Keratinocyte (primary cell): ENCODE results near the gene ZNF320. TPM values are rescaled to one million over a fixed set of nuclear protein-coding genes. Genes with fewer than 3 reads are reported as not detected.
"Not testable (repeated sequence)": the region's sequence is repeated elsewhere in the genome, so short reads cannot be mapped to it uniquely, and the experiment has no call there.

Experiments
- DNase-seq: peaks from one replicate; pipeline ENCODE4 v3.0.0-alpha.2; 2011; ENCODE audit warnings: low read depth, missing footprints, low spot score
- FAIRE-seq: peaks from 2 replicates; lab custom pipeline; 2011; peaks lifted over from hg19 to GRCh38; lab: Jason Lieb, UNC
- H2AFZ ChIP-seq: 2 replicates; pipeline ENCODE4 v1.6.0; 2012; ENCODE audit warnings: low read length, control low read depth, inconsistent platforms; ENCODE audit not compliant: control insufficient read depth
- H3K27ac ChIP-seq: 2 replicates; pipeline ENCODE4 v1.5.1; 2011; ENCODE audit warnings: low read length; ENCODE audit not compliant: control insufficient read depth, insufficient read depth
- H3K27me3 ChIP-seq: 3 replicates; pipeline ENCODE4 v1.6.0; 2011; ENCODE audit warnings: low read length; ENCODE audit not compliant: control insufficient read depth, insufficient read depth; ENCODE audit errors: extremely low read depth
- H3K36me3 ChIP-seq, 2 experiments: 2 replicates in 1 of 2; 3 replicates in 1 of 2; pipeline ENCODE4 v1.5.1; 2011; ENCODE audit warnings: low read length in 2 of 2, mild to moderate bottlenecking in 1 of 2; ENCODE audit not compliant: control insufficient read depth in 2 of 2, insufficient read depth in 2 of 2; ENCODE audit errors: extremely low read depth in 1 of 2
- H3K4me1 ChIP-seq: 3 replicates; pipeline ENCODE4 v1.5.1; 2011; ENCODE audit warnings: low read length; ENCODE audit not compliant: control insufficient read depth, insufficient read depth; ENCODE audit errors: extremely low read depth
- H3K4me2 ChIP-seq: 3 replicates; pipeline ENCODE4 v1.6.0; 2011; ENCODE audit warnings: low read depth, low read length; ENCODE audit not compliant: control insufficient read depth, insufficient read depth; ENCODE audit errors: extremely low read depth
- H3K4me3 ChIP-seq, 3 experiments: fragments of 200-600 bp in 1 of 3; sonication (generic) in 1 of 3; 2 replicates in 2 of 3; 3 replicates in 1 of 3; pipeline ENCODE4 v1.5.1; 2011 to 2016; ENCODE audit warnings: low read length in 3 of 3, mild to moderate bottlenecking in 3 of 3, control low read depth in 2 of 3, inconsistent platforms in 1 of 3, low read depth in 1 of 3, mixed read lengths in 1 of 3, mixed run types in 1 of 3, moderate library complexity in 1 of 3; ENCODE audit not compliant: control insufficient read depth in 2 of 3, insufficient read depth in 2 of 3; ENCODE audit errors: extremely low read depth in 1 of 3
- H3K79me2 ChIP-seq: 2 replicates; pipeline ENCODE4 v1.6.0; 2012; ENCODE audit warnings: low read length; ENCODE audit not compliant: control insufficient read depth, insufficient read depth
- H3K9ac ChIP-seq: 3 replicates; pipeline ENCODE4 v1.6.0; 2011; ENCODE audit warnings: low read length; ENCODE audit not compliant: control insufficient read depth, insufficient read depth; ENCODE audit errors: extremely low read depth
- H3K9me1 ChIP-seq: 3 replicates; pipeline ENCODE4 v1.6.0; 2011; ENCODE audit warnings: low read length; ENCODE audit not compliant: control insufficient read depth, insufficient read depth; ENCODE audit errors: extremely low read depth
- H3K9me3 ChIP-seq: 2 replicates; pipeline ENCODE4 v1.5.1; 2012; ENCODE audit warnings: low read depth, low read length; ENCODE audit not compliant: control insufficient read depth
- H4K20me1 ChIP-seq: 3 replicates; pipeline ENCODE4 v1.6.0; 2011; ENCODE audit warnings: low read length; ENCODE audit not compliant: control insufficient read depth, insufficient read depth; ENCODE audit errors: extremely low read depth
- EZH2 ChIP-seq: IDR thresholded peaks from one replicate; pipeline ENCODE4 v1.6.1; 2012; ENCODE audit warnings: inconsistent platforms, mild to moderate bottlenecking, low read length, moderate library complexity
- dilution Hi-C: fragments of 300-500 bp; cut with MboI; formaldehyde crosslinking; loops from one replicate; pipeline ENCODE4 v1.7.0; 2020; ENCODE audit warnings: low sequenced_read_pairs; ENCODE audit not compliant: extremely low pct_ligation_motif_present
- polyA plus RNA-seq, 5 experiments: library from polyadenylated mRNA; depleted of rRNA in 3 of 5; stranded (reverse) in 3 of 5; stranded (forward) in 1 of 5; unstranded in 1 of 5; fragments of >200 nt; gene quantifications; 1 replicate in 1 of 5; 2 replicates in 3 of 5; 3 replicates in 1 of 5; pipeline versions ENCODE4 v1.2.1 to v1.2.3, GENCODE V29; 2011 to 2012; ENCODE audit warnings: missing spikeins in 2 of 5, low read depth in 1 of 5, low replicate concordance in 1 of 5
- TF ChIP-seq, protein P1 (sequence below), 3 experiments: IDR thresholded peaks in 1 of 3; conservative IDR thresholded peaks in 1 of 3; optimal IDR thresholded peaks in 1 of 3; 2 replicates in 2 of 3; 3 replicates in 1 of 3; pipeline versions ENCODE3 to v1.5.1; 2011; ENCODE audit warnings: low read length in 3 of 3, mild to moderate bottlenecking in 3 of 3, moderate library complexity in 2 of 3, control low read depth in 1 of 3, inconsistent platforms in 1 of 3; ENCODE audit not compliant: insufficient read depth in 2 of 3; ENCODE audit errors: extremely low read depth in 1 of 3

The ZNF320 gene
- polyA plus RNA-seq, 1 donor (not counting 4 experiments of a cell fraction or from before 2014, with no cell fraction given) = 12.5 TPM

DNA sequence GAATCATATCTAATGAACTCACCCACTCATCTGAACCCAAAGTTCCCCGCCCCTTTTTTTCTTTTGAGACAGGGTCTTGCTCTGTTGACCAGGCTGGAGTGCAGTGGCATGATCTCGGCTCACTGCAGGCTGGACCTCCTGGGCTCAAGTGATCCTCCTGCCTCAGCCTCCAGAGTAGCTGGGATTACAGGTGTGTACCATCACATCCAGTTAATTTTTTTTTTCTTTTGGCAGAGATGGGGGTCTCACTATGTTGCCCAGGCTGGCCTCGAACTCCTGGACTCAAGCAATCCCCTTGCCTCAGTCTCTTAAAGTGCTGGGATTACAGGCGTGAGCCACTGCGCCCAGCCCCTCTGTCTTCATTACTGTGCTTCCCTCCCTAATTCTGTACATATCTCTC lies 43.5 kb upstream of the ZNF320 start:
- H3K27ac ChIP-seq, H3K9me3 ChIP-seq, H4K20me1 ChIP-seq, H3K36me3 ChIP-seq, H3K9ac ChIP-seq, dilution Hi-C loops, H2AFZ ChIP-seq, DNase-seq, H3K4me2 ChIP-seq, H3K27me3 ChIP-seq, FAIRE-seq, H3K4me3 ChIP-seq, H3K4me1 ChIP-seq, H3K9me1 ChIP-seq: not testable (repeated sequence)
- peaks cover 13% of the 10 kb centered on the region for H3K79me2 ChIP-seq

DNA sequence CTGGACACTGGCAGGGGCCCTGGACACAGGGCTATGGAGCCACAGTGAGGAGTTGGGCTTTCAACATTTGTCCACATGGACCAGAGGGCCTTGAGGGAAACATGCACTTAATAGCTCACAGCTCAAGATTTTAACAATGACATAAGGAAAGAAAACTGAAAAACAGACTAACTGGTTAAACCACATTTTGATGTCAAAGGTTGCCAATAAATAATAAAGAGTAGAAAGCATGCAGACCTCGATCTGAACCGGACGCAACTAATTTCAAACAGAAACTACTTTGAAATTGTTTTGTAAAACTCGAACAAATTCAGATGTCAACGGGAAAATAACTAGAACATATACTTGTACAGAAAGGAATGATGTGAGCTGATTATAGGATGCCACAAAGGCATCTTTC lies 41.3 kb upstream of the ZNF320 start:
- no peaks in the 10 kb centered on the region for H4K20me1 ChIP-seq
- no peak overlapping the region for H3K9ac ChIP-seq
- no peaks in the 10 kb centered on the region for H3K4me1 ChIP-seq
- no peak overlapping the region for H3K4me2 ChIP-seq
- no peak overlapping the region for H2AFZ ChIP-seq
- peaks cover 0 to 1% of the 10 kb centered on the region in 2 experiments for H3K36me3 ChIP-seq
- no peaks in the 10 kb centered on the region for H3K9me3 ChIP-seq
- H3K4me3 ChIP-seq = no peak overlapping the region
- peaks cover 13% of the 10 kb centered on the region for H3K79me2 ChIP-seq
- FAIRE-seq (no peak), DNase-seq (no peak)
- H3K27me3 ChIP-seq = no peaks in the 10 kb centered on the region
- no peak overlapping the region for H3K27ac ChIP-seq
- no peaks in the 10 kb centered on the region for H3K9me1 ChIP-seq
- TF ChIP-seq EZH2 = no peak
- TF ChIP-seq, protein P1, sequence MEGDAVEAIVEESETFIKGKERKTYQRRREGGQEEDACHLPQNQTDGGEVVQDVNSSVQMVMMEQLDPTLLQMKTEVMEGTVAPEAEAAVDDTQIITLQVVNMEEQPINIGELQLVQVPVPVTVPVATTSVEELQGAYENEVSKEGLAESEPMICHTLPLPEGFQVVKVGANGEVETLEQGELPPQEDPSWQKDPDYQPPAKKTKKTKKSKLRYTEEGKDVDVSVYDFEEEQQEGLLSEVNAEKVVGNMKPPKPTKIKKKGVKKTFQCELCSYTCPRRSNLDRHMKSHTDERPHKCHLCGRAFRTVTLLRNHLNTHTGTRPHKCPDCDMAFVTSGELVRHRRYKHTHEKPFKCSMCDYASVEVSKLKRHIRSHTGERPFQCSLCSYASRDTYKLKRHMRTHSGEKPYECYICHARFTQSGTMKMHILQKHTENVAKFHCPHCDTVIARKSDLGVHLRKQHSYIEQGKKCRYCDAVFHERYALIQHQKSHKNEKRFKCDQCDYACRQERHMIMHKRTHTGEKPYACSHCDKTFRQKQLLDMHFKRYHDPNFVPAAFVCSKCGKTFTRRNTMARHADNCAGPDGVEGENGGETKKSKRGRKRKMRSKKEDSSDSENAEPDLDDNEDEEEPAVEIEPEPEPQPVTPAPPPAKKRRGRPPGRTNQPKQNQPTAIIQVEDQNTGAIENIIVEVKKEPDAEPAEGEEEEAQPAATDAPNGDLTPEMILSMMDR (optimal IDR thresholded peaks at IDR 0.05 in 1 of 3, IDR thresholded peaks at IDR 0.05 in 1 of 3, conservative IDR thresholded peaks at IDR 0.05 in 1 of 3; ENCODE audit: extremely low read depth in 1 of 3, insufficient read depth in 2 of 3, low read length in 3 of 3) = no peak
- dilution Hi-C loops = no loop called here

DNA sequence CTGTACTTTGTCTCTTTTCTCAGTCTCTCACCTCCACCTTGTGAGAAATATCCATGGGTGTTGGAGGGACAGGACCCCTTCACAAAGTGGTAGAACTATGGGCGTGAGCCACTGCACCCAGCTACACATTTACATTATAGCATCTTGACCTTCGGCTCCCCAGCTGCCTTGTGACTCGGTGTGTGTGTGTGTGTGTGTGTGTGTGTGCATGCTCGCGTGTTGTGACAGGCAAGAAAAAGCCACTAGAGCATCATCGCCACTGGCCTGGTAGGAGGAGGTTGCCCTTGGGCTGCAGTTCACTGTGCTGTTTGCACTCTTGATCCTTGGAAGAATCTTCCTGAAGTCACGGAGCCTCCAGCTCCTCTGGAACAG lies 39.5 kb upstream of the ZNF320 start:
- H3K79me2 ChIP-seq = peaks cover 15% of the 10 kb centered on the region
- FAIRE-seq (no peak), DNase-seq (no peak)
- no peak for TF ChIP-seq EZH2
- TF ChIP-seq, protein P1 (optimal IDR thresholded peaks at IDR 0.05 in 1 of 3, IDR thresholded peaks at IDR 0.05 in 1 of 3, conservative IDR thresholded peaks at IDR 0.05 in 1 of 3; ENCODE audit: extremely low read depth in 1 of 3, insufficient read depth in 2 of 3, low read length in 3 of 3) = no peak
- dilution Hi-C loops = no loop called here
- no peak overlapping the region for H2AFZ ChIP-seq
- H3K9ac ChIP-seq = no peak overlapping the region
- H3K9me1 ChIP-seq = no peaks in the 10 kb centered on the region
- no peak overlapping the region for H3K4me3 ChIP-seq
- H3K4me1 ChIP-seq = no peaks in the 10 kb centered on the region
- H3K9me3 ChIP-seq = no peaks in the 10 kb centered on the region
- H3K36me3 ChIP-seq = peaks cover 0 to 1% of the 10 kb centered on the region in 2 experiments
- no peaks in the 10 kb centered on the region for H3K27me3 ChIP-seq
- no peaks in the 10 kb centered on the region for H4K20me1 ChIP-seq
- H3K4me2 ChIP-seq = no peak overlapping the region
- no peak overlapping the region for H3K27ac ChIP-seq
